Measurements from ENCODE around the gene CNGA1. TPM values are rescaled to one million over a fixed set of nuclear protein-coding genes. Genes with fewer than 3 reads are reported as not detected.

CNGA1 gene
- total and polyA plus RNA-seq, 10 donors: 0.39 to 13.2 (median 3.5) TPM

DNA sequence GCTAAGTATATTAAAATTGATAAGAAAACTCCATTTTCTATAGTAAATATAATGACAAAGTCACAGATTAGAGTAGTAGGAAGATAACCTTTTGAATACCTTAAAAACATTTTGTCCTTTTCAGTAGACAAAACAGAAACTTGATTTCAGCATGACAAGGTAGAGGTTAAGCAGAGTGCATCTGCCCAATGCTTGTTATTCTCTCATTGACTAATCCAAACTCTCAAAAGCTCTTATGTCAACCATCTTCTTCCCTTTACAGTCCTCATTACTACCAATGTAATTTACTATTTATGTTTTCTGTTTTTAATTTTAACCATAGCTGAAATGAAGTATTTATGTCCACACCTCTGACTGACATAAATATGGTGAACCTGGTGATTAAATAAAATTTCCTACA is 11.2 kb upstream of the CNGA1 start:
- H3K9me3 ChIP-seq: no peaks in the 10 kb centered on the region
- DNase-seq: no peak
- no peak overlapping the region for H3K4me3 ChIP-seq
- TF ChIP-seq CTCF (IDR thresholded peaks at IDR 0.05 in 8 of 11, conservative IDR thresholded peaks at IDR 0.05 in 3 of 11): no peak
- TF ChIP-seq POLR2AphosphoS5 (IDR thresholded peaks at IDR 0.05): no peak
- no peak for TF ChIP-seq POLR2A (IDR thresholded peaks at IDR 0.05)
- H3K27ac ChIP-seq: no peak overlapping the region
- H3K36me3 ChIP-seq: no peaks in the 10 kb centered on the region
- no peaks in the 10 kb centered on the region for H3K4me1 ChIP-seq
- no peaks in the 10 kb centered on the region for H3K27me3 ChIP-seq (replicated peaks in 1 of 7)
- intact Hi-C loops (cut with DNase I; ENCODE audit: low total_unique reads): no loop called here

DNA sequence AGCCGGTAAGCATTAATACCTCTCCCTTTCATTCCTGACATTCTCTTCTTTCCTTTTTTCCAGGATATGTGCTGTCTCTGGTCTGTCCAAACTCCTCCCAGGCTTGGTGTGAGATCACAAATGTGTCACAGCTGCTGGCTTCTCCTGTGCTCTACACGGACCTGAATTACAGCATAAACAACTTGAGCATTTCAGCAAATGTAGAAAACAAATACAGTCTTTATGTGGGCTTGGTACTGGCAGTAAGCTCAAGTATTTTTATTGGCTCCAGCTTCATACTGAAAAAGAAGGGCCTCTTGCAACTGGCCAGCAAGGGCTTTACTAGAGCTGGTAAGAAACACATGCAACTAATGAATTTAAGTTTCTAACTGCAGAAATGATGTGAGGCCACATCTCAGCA is 8.5 kb upstream of the CNGA1 start:
- WGBS, 5 donors: 37 to 80% (median 65%) methylated on average over 2 of the region's 2 CpGs
- Histone ChIP-seq H3K9me3 (no peaks in the 10 kb centered on the region), H3K36me3 (no peaks in the 10 kb centered on the region), H3K4me1 (no peaks in the 10 kb centered on the region), H3K27ac (no peak overlapping the region), H3K27me3 (replicated peaks in 1 of 7) (no peaks in the 10 kb centered on the region), H3K4me3 (no peak overlapping the region)
- intact Hi-C loops (cut with DNase I; ENCODE audit: low total_unique reads): no loop called here
- TF ChIP-seq POLR2AphosphoS5 (IDR thresholded peaks at IDR 0.05) (no peak), CTCF (IDR thresholded peaks at IDR 0.05 in 8 of 11, conservative IDR thresholded peaks at IDR 0.05 in 3 of 11) (no peak), POLR2A (IDR thresholded peaks at IDR 0.05) (no peak)
- DNase-seq: no peak

- no peaks in the 10 kb centered on the region for H3K4me1 ChIP-seq
- H3K36me3 ChIP-seq: no peaks in the 10 kb centered on the region
- intact Hi-C loops (cut with DNase I; ENCODE audit: low total_unique reads): no loop called here
- no peak for DNase-seq
- TF ChIP-seq POLR2AphosphoS5 (IDR thresholded peaks at IDR 0.05) (no peak), POLR2A (IDR thresholded peaks at IDR 0.05) (no peak), CTCF (IDR thresholded peaks at IDR 0.05 in 8 of 11, conservative IDR thresholded peaks at IDR 0.05 in 3 of 11) (no peak)
- no peak overlapping the region for H3K4me3 ChIP-seq
- 78 to 84% (median 81%) methylated on average over 4 of the region's 4 CpGs for WGBS, 5 donors
- no peaks in the 10 kb centered on the region for H3K9me3 ChIP-seq
- no peaks in the 10 kb centered on the region for H3K27me3 ChIP-seq (replicated peaks in 1 of 7)
- H3K27ac ChIP-seq: no peak overlapping the region
Observed at GRCh38 chr4:48024522-48024921, 8.0 kb upstream of the CNGA1 start.

DNA sequence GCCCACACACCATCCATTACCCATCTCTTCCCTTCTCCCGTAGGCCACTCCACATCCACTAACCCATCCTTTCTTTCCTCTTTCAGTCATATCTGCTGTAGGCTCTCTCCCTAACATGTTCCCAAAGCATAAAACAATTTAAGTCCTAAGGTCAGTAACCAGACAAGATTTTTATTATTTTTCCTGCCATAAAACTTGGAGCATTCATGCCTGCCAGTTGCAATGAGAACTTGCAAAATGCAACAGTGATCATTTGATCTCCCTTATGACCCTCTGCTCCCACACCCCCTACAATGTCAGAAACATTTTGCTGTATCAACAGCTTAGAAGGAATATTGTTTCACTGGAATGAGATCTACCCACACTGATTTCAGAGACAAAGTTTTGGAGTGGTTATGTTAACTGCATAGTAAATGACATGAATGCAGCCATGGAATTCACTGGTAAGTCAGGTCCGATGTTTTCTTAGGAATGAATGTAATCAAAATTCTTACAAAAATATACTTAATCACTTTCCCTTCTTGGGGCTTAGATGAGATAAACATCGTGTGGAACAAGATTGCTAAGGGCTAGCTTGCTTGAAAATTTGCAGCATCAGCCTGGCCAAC is 5.8 kb upstream of the CNGA1 start:
- 78 to 85% (median 81%) methylated on average over 3 of the region's 3 CpGs for WGBS, 5 donors

More for the DNA sequence above, 5.8 kb upstream of the CNGA1 start:
- DNase-seq: no peak
- no peak overlapping the region for H3K4me3 ChIP-seq
- H3K9me3 ChIP-seq: no peaks in the 10 kb centered on the region
- TF ChIP-seq CTCF (IDR thresholded peaks at IDR 0.05 in 8 of 11, conservative IDR thresholded peaks at IDR 0.05 in 3 of 11) (no peak), POLR2AphosphoS5 (IDR thresholded peaks at IDR 0.05) (no peak), POLR2A (IDR thresholded peaks at IDR 0.05) (no peak)
- no peak overlapping the region for H3K27ac ChIP-seq
- intact Hi-C loops (cut with DNase I; ENCODE audit: low total_unique reads): no loop called here
- no peaks in the 10 kb centered on the region for H3K36me3 ChIP-seq
- H3K27me3 ChIP-seq (replicated peaks in 1 of 7): peaks cover 0 to 13% (median 3%) of the 10 kb centered on the region in 7 donors
- H3K4me1 ChIP-seq: peaks cover 0 to 3% (median 2%) of the 10 kb centered on the region in 6 donors

Measured in spleen (tissue), 11 donors.